ENCODE data around the gene CFAP73.
"Not testable (repeated sequence)": the region's sequence is repeated elsewhere in the genome, so short reads cannot be mapped to it uniquely, and the experiment has no call there.

Gene CFAP73

GRCh38 chr12:113149361-113150150 lies at the start of gene CFAP73:
Gene CFAP73 (plus strand): TSS chr12:113149724. CDS start chr12:113149858, 134 bp downstream.
- DNase-seq: peak; percentile 53

GRCh38 chr12:113099764-113100163 lies 49.8 kb upstream of the CFAP73 start:
- DNase-seq: no peak

GRCh38 chr12:113101751-113102150 lies 47.8 kb upstream of the CFAP73 start:
- DNase-seq: no peak

GRCh38 chr12:113102811-113103210 lies 46.7 kb upstream of the CFAP73 start:
- DNase-seq: no peak

- DNase-seq: no peak
These were observed 45.6 kb upstream of the CFAP73 start for GRCh38 chr12:113103756-113104450.

GRCh38 chr12:113104953-113105510 lies 44.5 kb upstream of the CFAP73 start:
- no peak for DNase-seq

- no peak for DNase-seq
These were observed 43.8 kb upstream of the CFAP73 start for GRCh38 chr12:113105606-113106271.

GRCh38 chr12:113106361-113106760 lies 43.2 kb upstream of the CFAP73 start:
- no peak for DNase-seq

- DNase-seq: no peak
These were observed 41.2 kb upstream of the CFAP73 start for GRCh38 chr12:113108308-113108707.

GRCh38 chr12:113109360-113109759 lies 40.2 kb upstream of the CFAP73 start:
- DNase-seq: no peak

- no peak for DNase-seq
These were observed 39.5 kb upstream of the CFAP73 start for GRCh38 chr12:113109872-113110599.

- no peak for DNase-seq
These were observed 38.3 kb upstream of the CFAP73 start for GRCh38 chr12:113111247-113111646.

- DNase-seq: no peak
These were observed 37.3 kb upstream of the CFAP73 start for GRCh38 chr12:113112043-113112899.

- DNase-seq: no peak
These were observed 36.1 kb upstream of the CFAP73 start for GRCh38 chr12:113113397-113113796.

GRCh38 chr12:113114447-113115178 lies 34.9 kb upstream of the CFAP73 start:
- DNase-seq: no peak

GRCh38 chr12:113115455-113116126 lies 33.9 kb upstream of the CFAP73 start:
- no peak for DNase-seq

GRCh38 chr12:113116875-113117274 lies 32.6 kb upstream of the CFAP73 start:
- no peak for DNase-seq

GRCh38 chr12:113117684-113118083 lies 31.8 kb upstream of the CFAP73 start:
- DNase-seq: not testable (repeated sequence)

- no peak for DNase-seq
These were observed 31.4 kb upstream of the CFAP73 start for GRCh38 chr12:113118142-113118541.

GRCh38 chr12:113119980-113120669 lies 29.4 kb upstream of the CFAP73 start:
- no peak for DNase-seq
